OCI-M2 (cell line): ENCODE measurements around the gene FCER1G.

Experiments used
- DNase-seq: peaks from one replicate; lab custom pipeline; 2025; ENCODE audit not compliant: unreplicated experiment; lab: John Stamatoyannopoulos, UW

FCER1G gene

DNA sequence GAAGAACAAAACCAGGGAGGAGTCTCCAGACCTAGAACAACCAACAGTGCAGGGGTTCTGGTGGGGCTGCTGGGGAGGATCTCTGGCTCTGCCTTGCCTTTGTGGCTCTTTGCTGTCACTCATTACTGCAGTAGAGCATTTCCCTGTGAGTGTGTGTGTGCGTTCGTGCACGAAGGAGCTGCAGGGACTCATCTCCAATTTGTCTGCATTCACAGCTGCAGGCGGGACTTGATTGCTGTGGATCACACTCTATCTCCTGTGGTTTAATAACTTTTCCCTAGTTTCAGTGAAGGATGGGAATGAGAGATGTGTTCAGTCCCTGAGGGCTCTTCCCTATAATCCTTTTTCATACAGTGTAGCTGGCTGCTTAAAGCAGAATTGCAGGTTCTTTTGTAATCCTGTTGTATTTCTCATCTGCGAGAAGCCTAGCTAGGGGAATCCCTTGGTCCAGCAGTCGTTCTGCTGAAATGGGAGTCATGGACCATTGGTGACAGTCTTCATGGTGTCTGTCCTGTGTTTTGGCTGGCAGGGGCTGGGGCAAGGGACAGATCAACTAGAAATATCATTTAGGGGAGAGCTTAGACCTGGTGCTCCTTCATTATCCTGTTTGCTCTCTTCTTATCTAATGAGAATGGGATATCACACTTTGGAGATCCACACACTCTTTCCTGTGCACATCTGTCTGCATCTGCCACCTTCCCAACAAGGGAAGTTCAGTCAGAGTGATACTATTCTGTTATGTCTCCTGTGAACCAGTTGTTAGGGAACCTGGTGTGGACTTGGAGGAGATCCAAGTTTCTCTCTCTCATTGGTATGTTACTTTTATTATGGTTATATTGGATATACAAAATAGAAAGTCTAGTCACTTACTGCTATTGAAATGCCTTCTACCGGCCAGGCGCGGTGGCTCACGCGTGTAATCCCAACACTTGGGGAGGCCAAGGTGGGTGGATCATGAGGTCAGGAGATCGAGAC, 46.5 kb downstream of the FCER1G start:
- DNase-seq = no peak

DNA sequence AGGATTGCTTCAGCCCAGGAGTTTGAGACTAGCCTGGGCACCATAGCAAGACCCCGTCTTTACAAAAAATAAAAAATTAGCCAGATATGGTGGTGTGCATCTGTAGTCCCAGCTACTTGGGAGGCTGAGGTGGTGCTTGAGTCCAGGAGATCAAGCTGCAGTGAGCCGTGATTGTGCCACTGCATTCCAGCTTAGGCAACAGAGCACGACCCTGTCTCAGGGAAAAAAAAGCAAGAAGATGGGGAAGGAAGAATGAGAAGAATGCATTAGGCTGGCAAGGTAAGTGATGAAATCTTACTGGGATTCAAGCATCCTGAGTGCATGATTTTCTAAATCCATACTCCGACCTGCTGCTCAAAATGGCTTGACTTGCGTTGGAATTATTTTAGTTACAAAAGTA, 50.2 kb downstream of the FCER1G start:
- no peak for DNase-seq

DNA sequence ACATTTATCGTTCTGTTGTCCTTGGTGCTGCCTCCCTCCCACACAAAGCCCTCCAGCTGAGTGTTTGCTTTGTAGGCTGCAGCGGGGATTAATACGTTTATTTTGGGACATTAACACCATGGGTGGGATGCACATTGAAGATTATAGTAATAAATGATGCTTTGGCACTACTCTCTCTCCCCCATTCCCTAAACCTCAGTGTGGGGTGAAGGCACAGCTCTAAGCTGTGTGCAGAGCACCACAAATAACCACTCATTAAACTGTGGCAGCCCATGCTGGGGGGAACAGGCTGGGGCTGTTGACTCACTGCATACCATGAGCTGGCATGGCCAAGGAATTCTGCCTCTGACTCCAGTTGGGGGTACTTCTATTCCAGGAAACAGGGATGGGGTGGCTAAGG, 51.1 kb downstream of the FCER1G start:
- no peak for DNase-seq

DNA sequence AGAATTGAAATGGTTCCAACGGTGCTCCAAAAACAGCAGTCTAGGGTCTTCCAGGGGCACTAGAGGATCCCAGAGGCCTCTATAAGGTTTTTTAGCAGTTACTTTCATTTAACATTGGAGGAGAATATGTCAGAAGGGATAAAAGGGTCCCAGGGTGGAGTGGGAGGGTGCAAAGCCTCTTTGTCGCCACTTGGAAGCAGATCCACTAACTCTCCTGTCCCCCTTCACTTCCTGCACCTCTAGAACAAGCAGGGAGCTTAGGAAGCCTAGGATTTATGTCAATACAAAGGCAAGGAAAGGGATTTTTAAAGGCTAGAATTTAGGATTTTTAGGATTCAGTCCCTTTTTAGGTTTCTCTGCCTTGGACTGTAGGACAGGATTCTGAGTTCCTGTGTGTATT, 51.7 kb downstream of the FCER1G start:
- DNase-seq = no peak

DNA sequence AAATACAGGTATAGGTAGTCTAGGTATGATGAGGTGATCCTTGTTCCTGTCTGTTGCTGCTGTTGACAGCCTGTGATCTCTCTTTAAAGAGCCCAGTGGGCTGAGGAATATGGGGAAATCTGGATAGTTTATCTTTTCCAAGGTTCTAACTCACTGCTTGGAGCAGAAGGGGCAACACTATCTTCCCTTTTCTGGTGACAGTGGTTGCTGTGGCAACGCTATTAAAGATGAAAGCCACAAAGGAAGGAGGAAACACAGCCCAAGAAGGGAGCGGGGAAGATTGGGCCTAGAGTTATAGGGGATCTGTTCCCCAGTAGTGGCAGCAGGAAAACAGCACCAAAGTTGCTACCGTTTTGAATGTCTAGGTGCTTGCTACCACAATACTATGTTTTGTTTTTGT, 52.2 kb downstream of the FCER1G start:
- DNase-seq = no peak
